Activated T-cell treated with anti-CD3 and anti-CD28 coated beads for 48 hours (primary cell): Measurements from ENCODE around the gene NCLN.
"Not testable (repeated sequence)": the region's sequence is repeated elsewhere in the genome, so short reads cannot be mapped to it uniquely, and the experiment has no call there.

Experiments
- DNase-seq: peaks from one replicate; pipeline ENCODE4 v3.0.0-alpha.2; 2020; ENCODE audit warnings: low read depth

The NCLN gene

DNA sequence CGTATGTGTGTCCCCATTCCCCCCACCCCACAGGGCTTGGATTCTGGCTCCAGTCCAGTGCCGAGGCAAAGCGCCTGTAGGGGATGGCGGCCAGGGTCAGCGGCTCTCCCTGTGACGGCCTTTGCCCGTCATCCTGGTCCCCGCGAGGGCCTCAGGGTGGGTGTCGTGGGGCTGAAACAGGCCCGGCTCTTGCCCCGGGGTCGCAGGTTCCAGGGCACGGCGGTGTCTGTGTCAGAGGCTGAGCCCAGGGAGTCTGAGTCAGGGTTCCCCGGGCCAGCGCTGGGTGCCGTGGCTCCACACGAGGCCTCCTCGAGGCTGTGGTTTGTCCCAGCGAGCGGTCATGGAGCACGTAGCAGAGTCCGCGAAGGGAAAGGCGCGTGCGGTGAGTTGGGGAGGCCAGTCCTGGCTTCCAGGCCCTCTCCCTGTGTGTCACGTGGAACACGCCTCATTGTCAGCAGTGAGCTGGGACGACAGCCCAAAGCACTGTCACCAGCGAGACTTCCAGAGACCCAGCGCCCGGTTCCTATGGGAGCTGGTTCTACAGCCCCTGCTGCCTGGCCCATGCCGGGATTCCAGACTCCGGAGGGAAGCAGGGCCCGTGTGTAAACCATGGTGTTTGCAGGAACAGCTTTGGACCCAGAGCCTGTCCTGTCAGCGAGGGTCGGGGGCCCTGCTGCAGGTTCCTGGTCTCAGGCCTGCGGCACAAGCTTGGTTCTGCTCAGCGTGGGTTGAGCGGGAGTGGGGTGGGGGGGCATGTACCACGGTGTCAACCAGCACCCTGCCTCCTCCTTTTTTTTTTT is 13.4 kb downstream of the NCLN start:
- no peak for DNase-seq

GRCh38 chr19:3201072-3201700 is 15.5 kb downstream of the NCLN start:
- DNase-seq: no peak

- no peak for DNase-seq
Observed at GRCh38 chr19:3201911-3202310, 16.2 kb downstream of the NCLN start.

- DNase-seq: no peak
Observed at GRCh38 chr19:3202346-3202745, 16.6 kb downstream of the NCLN start.

GRCh38 chr19:3202895-3203294 is 17.2 kb downstream of the NCLN start:
- DNase-seq: not testable (repeated sequence)

GRCh38 chr19:3203805-3204645 is 18.3 kb downstream of the NCLN start:
- DNase-seq: no peak

- no peak for DNase-seq
Observed at GRCh38 chr19:3204646-3205275, 19.0 kb downstream of the NCLN start.

DNA sequence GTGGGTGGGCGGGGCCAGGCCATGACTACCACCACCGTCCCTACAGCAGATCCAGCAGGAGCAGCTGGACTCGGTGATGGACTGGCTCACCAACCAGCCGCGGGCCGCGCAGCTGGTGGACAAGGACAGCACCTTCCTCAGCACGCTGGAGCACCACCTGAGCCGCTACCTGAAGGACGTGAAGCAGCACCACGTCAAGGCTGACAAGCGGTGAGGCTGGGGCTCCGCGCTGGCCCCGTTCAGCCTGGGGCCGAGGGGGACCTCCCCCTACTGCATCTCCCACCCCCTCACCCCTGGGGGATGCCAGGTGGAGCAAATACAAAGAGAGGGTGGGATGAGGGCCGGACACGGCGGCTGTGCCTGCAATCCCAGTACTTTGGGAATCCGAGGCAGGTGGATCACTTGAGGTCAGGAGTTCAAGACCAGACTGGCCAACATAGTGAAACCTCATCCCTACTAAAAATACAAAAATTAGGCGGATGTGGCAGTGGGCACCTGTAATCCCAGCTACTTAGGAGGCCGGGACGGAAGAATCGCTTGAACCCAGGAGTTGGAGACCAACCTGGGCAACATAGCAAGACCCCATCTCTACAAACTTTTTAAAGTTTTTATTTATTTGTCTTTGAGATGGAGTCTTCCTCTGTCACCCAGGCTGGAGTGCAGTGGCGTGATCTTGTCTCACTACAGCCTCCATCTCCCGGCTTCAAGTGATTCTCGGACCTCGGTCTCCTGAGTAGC is 20.7 kb downstream of the NCLN start:
- no peak for DNase-seq

- no peak for DNase-seq
Observed at GRCh38 chr19:3207461-3208242, 21.9 kb downstream of the NCLN start.

DNA sequence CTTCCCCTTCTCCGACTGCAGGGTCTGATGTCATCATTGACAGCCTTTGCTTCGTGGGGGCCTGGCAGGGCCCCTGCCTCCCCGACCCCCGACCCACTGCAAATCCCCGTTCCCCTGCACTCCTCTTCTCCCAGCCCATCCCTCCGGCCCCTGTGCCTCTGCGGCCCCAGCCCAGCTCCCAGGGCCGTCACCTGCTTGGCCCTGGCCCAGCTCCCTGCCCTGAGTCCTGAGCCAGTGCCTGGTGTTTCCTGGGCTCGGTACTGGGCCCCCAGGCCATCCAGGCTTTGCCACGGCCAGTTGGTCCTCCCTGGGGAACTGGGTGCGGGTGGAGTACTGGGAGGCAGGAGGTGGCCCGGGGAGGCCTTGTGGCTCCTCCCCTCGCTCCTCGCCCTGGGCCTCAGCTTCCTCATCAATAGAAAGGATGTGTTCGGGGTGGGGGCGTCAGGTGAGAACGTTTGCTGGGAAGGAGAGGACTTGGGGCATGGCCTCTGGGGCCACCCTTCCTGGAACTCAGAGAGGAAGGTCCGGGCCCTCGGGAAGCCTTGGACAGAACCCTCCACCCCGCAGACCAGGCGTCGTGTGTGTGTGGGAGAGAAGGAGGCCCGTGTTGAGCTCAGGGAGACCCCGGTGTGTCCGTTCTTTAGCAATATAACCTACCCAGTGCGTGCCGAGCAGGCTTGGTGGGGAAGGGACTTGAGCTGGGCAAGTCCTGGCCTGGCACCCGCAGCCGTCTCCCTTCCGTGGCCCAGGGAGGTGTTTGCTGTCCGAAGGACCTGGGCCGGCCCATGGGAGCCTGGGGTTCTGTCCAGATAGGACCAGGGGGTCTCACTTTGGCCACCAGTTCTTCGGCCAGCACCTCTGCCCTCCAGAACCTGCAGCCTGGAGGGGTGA is 22.8 kb downstream of the NCLN start:
- no peak for DNase-seq

DNA sequence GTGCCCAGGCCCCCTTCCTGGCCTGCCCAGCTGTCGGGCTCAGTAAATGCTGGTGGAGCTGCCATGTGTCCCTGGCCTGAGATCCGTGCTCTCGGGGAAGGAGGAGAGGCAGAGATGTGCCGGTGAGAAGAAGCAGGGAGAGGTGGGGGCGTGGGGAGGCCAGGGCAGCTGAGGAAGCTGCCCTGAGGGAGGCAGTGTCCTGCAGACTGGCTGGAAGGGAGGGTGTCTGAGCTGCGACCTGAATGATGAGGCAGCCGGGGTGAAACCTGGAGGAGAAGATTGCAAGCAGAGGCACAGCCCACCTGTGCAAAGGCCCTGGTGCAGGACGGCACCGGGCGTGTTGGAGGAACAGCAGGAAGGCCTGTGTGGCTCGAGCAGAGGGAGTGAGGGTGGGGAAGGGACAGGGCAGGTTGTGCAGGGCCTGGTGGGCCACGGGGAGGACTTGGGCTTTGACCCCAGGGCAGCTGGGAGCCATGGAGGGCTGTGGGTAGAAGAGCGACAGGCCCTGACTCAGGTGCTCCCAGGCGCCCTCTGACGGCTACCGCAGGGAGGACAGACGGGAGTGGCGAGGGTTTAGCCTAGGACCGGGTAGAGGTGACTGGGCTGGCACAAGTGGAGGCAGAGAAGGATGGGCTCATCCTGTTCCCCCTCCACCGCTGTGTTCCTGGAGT is 24.8 kb downstream of the NCLN start:
- DNase-seq: peak; percentile 63

DNA sequence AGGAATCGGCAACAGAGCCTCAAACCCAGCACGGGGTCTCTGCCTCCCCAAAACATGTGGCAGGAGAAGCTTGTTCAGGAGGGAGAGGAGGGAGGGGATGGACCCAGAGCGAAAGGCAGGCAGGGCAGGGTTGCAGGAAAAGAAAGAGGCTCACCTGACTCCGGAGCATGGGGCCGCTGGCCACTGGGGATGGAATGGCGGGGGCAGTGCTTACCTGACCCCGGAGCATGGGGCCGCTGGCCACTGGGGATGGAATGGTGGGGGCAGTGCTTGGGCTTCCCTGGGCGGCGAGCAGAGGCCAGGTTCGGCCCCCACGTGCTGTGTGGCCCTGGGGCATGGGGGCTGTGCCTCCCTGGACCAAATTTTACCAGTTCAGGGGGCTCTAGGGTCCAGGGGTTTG is 25.5 kb downstream of the NCLN start:
- no peak for DNase-seq

GRCh38 chr19:3213159-3213558 is 27.4 kb downstream of the NCLN start:
- no peak for DNase-seq

DNA sequence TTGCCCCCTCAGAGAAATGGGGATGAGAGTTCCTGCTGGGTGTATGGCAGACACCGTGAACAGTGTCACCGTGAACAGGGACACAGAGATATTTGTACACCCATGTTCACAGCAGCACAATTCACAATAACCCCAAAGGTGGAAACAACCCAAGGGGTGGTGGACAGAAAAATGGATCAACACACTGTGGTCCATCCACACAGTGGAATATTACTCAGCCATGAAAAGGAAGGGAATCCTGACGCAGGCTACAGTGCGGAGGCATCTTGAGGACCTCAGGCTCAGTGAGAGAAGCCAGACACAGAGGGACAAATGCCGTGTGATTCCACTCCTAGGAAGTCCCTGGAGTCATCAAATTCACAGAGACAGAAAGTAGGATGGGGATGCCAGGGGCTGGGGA is 31.1 kb downstream of the NCLN start:
- DNase-seq: no peak

GRCh38 chr19:3220576-3220975 is 34.8 kb downstream of the NCLN start:
- no peak for DNase-seq

GRCh38 chr19:3221576-3221975 is 35.8 kb downstream of the NCLN start:
- not testable (repeated sequence) for DNase-seq

GRCh38 chr19:3222709-3223108 is 37.0 kb downstream of the NCLN start:
- no peak for DNase-seq

DNA sequence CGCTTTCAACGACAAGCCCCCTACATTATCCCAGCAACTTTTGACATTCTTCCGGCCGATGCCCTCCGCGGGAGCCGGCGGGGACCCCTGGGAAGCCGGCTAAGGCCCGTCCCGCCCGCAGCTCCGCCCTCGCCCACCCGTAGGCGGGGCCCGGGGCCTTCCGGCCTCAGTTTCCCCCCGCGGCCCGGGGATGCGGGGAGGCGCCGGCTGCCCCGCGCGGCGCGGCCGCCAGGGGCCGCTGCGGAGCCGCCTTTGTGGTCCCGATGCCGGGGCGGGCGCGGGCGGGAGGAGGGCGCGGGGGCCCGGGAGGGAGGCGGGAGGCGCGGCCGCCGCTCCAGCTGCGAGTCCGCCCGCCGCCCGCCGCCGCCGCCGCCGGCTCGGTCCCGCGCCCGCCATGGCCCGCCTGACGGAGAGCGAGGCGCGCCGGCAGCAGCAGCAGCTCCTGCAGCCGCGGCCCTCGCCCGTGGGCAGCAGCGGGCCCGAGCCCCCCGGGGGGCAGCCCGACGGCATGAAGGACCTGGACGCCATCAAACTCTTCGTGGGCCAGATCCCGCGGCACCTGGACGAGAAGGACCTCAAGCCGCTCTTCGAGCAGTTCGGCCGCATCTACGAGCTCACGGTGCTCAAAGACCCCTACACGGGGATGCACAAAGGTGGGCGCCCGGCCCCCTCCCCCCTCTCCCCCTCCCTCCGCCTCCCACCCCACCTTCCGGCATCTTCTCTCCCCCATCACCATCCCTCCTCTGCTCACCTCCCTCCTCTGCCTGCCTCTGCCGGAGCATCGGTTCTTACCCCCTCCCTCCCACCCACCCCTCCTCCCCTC is 38.8 kb downstream of the NCLN start, which contains the start of gene CELF5:
Gene CELF5, plus strand, starts transcription at position 316 of the 823 bp plus-strand sequence. Its CDS starts 79 bp downstream, at position 395.
- peak; percentile 62 for DNase-seq
